Calu3 (cell line): ENCODE measurements around the gene TNNI2. TPM values are rescaled to one million over a fixed set of nuclear protein-coding genes. Genes with fewer than 3 reads are reported as not detected.
A peak's percentile ranks its signal among the peaks of the same experiment; 100 is the strongest.

ENCODE experiments used
- BruUV-seq: library from RNA; stranded (reverse); fragments of 400-500 nt; replicated peaks from 2 replicates; lab custom pipeline; 2021; lab: Mats Ljungman, UMichigan
- CTCF ChIA-PET: fragments of 300-600 bp; sonication (Branson Sonifier 250); formaldehyde crosslinking; loops from one replicate; lab custom pipeline; 2022; ENCODE audit warnings: antibody characterized with exemption; lab: Charles Lee
- DNase-seq: peaks from one replicate; pipeline ENCODE4 v3.0.0; 2022
- H3K27ac Mint-ChIP-seq: one replicate; pipeline ENCODE4 v1.8.0; 2022; ENCODE audit warnings: mixed read lengths; ENCODE audit not compliant: unreplicated experiment
- H3K27me3 Mint-ChIP-seq: one replicate; pipeline ENCODE4 v1.8.0; 2022; ENCODE audit warnings: mixed read lengths; ENCODE audit not compliant: unreplicated experiment
- H3K36me3 Mint-ChIP-seq: one replicate; pipeline ENCODE4 v1.8.0; 2022; ENCODE audit warnings: mild to moderate bottlenecking, moderate library complexity, mixed read lengths; ENCODE audit not compliant: insufficient read depth, unreplicated experiment
- H3K4me1 Mint-ChIP-seq: one replicate; pipeline ENCODE4 v1.8.0; 2022; ENCODE audit warnings: mild to moderate bottlenecking, low read depth, mixed read lengths; ENCODE audit not compliant: unreplicated experiment
- H3K4me3 Mint-ChIP-seq: one replicate; pipeline ENCODE4 v1.8.0; 2022; ENCODE audit warnings: mild to moderate bottlenecking, low read depth, moderate library complexity, mixed read lengths; ENCODE audit not compliant: unreplicated experiment
- H3K9me3 Mint-ChIP-seq: one replicate; pipeline ENCODE4 v1.8.0; 2022; ENCODE audit warnings: low read depth, mixed read lengths; ENCODE audit not compliant: unreplicated experiment
- intact Hi-C: fragments of 100-400 bp; cut with micrococcal nuclease; formaldehyde crosslinking; loops from one replicate; pipeline ENCODE4 v1.10.0; 2022; ENCODE audit not compliant: unreplicated experiment
- total RNA-seq: library from RNA; stranded (reverse); gene quantifications from 2 replicates; pipeline ENCODE4 v1.2.3, GENCODE V29; 2022
- TF ChIP-seq, protein P1 (sequence below): fragments of 200-600 bp; IDR thresholded peaks from one replicate; pipeline ENCODE4 v1.8.0; 2022; ENCODE audit warnings: antibody characterized with exemption; ENCODE audit not compliant: unreplicated experiment

TNNI2 gene
- total RNA-seq, 1 experiment from 2014 or later, result 1.3 TPM

DNA sequence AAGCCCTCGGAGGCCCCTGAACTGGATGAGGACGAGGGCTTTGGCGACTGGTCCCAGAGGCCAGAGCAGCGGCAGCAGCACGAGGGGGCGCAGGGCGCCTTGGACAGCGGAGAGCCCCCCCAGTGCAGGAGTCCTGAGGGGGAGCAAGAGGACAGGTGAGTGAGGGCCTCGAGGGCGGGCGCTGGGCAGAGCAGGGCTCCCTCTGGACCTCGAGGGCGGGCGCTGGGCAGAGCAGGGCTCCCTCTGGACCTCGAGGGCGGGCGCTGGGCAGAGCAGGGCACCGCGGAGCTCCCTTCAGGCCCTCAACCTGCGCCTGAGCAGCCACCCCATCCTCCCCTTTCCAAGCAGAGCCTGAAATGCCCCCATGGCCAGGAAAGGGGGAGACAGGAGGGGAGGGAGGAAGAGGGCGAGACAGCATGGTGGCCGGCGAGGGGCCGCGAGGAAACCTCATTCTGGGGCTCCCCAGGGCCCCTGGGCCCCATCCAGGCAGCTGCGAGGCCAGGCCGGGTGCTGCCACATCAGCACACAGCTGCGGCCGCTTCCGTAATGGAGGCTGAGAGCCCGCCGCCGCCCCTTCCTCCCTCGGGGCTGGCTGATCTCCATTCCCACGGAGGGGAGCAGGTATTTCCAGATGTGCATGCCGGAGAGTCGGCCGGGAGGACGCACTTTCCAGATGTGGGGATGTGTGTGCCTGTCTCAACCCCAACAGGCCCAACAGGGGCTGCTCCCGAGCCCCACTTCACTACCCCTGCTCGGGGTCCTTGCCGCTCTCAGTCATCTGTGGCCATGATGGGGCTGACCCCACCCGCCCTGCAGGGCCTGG, 42.9 kb downstream of the TNNI2 start:
- CTCF ChIA-PET, result interaction anchor here (0.5 to 1.8 kb wide), 17 partner anchors 36 to 275 kb away, joined by 3 to 20 read pairs (median 4); partner anchors contain the start of gene SYT8

GRCh38 chr11:1882265-1883238, 43.8 kb downstream of the TNNI2 start:
- TF ChIP-seq, protein P1, sequence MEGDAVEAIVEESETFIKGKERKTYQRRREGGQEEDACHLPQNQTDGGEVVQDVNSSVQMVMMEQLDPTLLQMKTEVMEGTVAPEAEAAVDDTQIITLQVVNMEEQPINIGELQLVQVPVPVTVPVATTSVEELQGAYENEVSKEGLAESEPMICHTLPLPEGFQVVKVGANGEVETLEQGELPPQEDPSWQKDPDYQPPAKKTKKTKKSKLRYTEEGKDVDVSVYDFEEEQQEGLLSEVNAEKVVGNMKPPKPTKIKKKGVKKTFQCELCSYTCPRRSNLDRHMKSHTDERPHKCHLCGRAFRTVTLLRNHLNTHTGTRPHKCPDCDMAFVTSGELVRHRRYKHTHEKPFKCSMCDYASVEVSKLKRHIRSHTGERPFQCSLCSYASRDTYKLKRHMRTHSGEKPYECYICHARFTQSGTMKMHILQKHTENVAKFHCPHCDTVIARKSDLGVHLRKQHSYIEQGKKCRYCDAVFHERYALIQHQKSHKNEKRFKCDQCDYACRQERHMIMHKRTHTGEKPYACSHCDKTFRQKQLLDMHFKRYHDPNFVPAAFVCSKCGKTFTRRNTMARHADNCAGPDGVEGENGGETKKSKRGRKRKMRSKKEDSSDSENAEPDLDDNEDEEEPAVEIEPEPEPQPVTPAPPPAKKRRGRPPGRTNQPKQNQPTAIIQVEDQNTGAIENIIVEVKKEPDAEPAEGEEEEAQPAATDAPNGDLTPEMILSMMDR, result peak; percentile 83
- peak; percentile 88 for DNase-seq
- Mint-ChIP-seq H3K27me3 (peaks cover under 1% of the 10 kb centered on the region), H3K36me3 (peaks cover under 1% of the 10 kb centered on the region), H3K9me3 (no peaks in the 10 kb centered on the region), H3K4me3 (no peak overlapping the region), H3K27ac (no peak overlapping the region), H3K4me1 (no peaks in the 10 kb centered on the region)
- intact Hi-C loops, result loop anchor here (5.0 kb wide), 1 partner anchor 270 kb away; no protein-coding TSS in a partner anchor
- BruUV-seq, result no TSS peak
- CTCF ChIA-PET, result interaction anchor here (0.5 to 1.8 kb wide), 17 partner anchors 35 to 274 kb away, joined by 3 to 20 read pairs (median 4); partner anchors contain the start of gene SYT8

More for the DNA sequence above, 42.9 kb downstream of the TNNI2 start:
- Mint-ChIP-seq H3K9me3 (no peaks in the 10 kb centered on the region), H3K27ac (no peak overlapping the region), H3K36me3 (peaks cover 5% of the 10 kb centered on the region), H3K4me1 (no peaks in the 10 kb centered on the region), H3K27me3 (no peaks in the 10 kb centered on the region), H3K4me3 (no peak overlapping the region)
- intact Hi-C loops, result loop anchor here (5.0 kb wide), 1 partner anchor 271 kb away; no protein-coding TSS in a partner anchor
- TF ChIP-seq, protein P1, result no peak
- no peak for DNase-seq
- no TSS peak for BruUV-seq

DNA sequence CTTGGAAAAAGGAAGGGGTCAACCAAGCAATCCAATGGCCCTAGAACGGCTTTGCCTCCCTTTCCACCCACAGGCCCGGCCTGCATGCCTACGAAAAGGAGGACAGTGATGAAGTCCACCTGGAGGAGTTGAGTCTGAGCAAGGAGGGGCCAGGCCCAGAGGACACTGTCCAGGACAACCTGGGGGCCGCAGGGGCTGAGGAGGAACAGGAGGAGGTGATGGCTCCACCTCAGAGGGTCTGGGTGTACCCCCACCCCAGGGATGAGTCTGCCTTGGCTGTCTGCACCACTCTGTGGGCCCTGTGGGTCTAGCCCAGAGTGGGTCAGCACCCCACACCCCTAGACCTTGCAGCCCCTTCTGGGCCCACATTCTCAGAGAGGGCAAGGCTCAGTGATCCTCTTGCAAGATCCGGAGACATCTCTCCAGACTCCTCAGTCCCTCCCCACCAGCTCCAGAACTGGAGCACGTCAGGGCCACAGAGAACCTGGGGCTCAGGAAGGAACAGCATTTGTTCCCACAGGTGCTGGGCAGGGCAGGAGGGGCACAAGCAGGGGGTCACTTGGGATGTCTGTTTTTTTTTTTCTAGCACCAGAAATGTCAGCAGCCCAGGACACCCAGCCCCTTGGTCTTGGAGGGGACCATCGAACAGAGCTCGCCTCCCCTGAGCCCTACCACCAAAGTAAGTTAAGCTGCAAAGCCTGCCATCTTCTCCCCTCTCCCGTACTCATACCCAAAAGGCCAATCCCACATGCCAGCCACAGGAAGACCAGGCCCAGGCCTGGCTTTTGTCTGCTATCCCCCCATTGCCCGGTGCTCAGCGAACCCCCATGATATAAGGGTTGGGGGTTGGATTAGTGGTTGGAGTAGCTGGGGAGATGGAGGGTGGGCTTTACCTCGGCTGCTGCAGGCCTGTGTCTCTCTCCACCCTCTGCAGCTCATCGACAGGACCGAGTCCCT, 44.8 kb downstream of the TNNI2 start:
- intact Hi-C loops, result loop anchor here (5.0 kb wide), 1 partner anchor 269 kb away; no protein-coding TSS in a partner anchor
- CTCF ChIA-PET, result interaction anchor here (1.3 to 1.8 kb wide), 4 partner anchors 38 to 268 kb away, joined by 4 to 19 read pairs (median 11); no protein-coding TSS in a partner anchor
- H3K9me3 Mint-ChIP-seq, result no peaks in the 10 kb centered on the region
- no peak for DNase-seq
- H3K4me3 Mint-ChIP-seq, result no peak overlapping the region
- TF ChIP-seq, protein P1, result no peak
- no TSS peak for BruUV-seq
- H3K36me3 Mint-ChIP-seq, result no peaks in the 10 kb centered on the region
- no peak overlapping the region for H3K27ac Mint-ChIP-seq
- no peaks in the 10 kb centered on the region for H3K4me1 Mint-ChIP-seq
- peaks cover 11% of the 10 kb centered on the region for H3K27me3 Mint-ChIP-seq
